Fibroblast of the aortic adventitia (primary cell): ENCODE results near the gene ZDHHC24. TPM values are rescaled to one million over a fixed set of nuclear protein-coding genes. Genes with fewer than 3 reads are reported as not detected.
A peak's percentile ranks its signal among the peaks of the same experiment; 100 is the strongest.

Experiments
- DNase-seq: peaks from one replicate; pipeline ENCODE4 v3.0.0-alpha.2; 2010; ENCODE audit warnings: low read depth
- H3K4me3 ChIP-seq: 2 replicates; pipeline ENCODE4 v1.5.1; 2011; ENCODE audit warnings: low read depth, mild to moderate bottlenecking, control low read depth, low read length, moderate library complexity
- CTCF ChIP-seq: IDR thresholded peaks from 2 replicates; pipeline ENCODE4 v1.5.1; 2011; ENCODE audit warnings: mild to moderate bottlenecking, low read length, control low read depth, inconsistent platforms; ENCODE audit not compliant: insufficient read depth
- total RNA-seq: library from RNA; depleted of rRNA; stranded (reverse); fragments of >200 nt; gene quantifications from 2 replicates; pipeline ENCODE4 v1.2.3, GENCODE V29; 2012; ENCODE audit warnings: low replicate concordance

ZDHHC24 gene
- total RNA-seq, 1 donor, result 8.6 TPM

GRCh38 chr11:66498506-66498905 is 47.3 kb downstream of the ZDHHC24 start:
- DNase-seq, result no peak
- no peak for TF ChIP-seq CTCF
- H3K4me3 ChIP-seq, result no peak overlapping the region

DNA sequence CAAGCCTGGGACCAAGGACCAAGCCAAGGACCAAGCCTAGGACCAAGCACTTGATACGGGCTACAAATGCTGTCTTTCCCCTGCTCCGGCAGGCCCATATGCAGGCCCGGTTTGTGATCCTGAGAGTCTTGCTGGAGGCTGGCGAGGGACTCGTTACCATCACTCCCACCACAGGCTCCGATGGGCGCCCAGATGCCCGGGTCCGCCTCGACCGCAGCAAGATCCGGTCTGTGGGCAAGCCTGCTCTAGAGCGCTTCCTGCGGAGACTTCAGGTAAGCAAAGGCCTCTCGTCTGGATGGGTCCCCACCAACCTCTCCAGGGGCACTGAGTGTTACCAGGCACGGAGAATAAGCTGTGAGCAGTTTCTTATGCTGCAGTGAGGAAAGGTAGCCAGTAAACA is 48.6 kb downstream of the ZDHHC24 start:
- H3K4me3 ChIP-seq, result no peak overlapping the region
- DNase-seq, result no peak
- no peak for TF ChIP-seq CTCF

- TF ChIP-seq CTCF, result peak; percentile 22
- no peak overlapping the region for H3K4me3 ChIP-seq
- DNase-seq, result no peak
Observed at GRCh38 chr11:66495401-66495854, 50.4 kb downstream of the ZDHHC24 start.

DNA sequence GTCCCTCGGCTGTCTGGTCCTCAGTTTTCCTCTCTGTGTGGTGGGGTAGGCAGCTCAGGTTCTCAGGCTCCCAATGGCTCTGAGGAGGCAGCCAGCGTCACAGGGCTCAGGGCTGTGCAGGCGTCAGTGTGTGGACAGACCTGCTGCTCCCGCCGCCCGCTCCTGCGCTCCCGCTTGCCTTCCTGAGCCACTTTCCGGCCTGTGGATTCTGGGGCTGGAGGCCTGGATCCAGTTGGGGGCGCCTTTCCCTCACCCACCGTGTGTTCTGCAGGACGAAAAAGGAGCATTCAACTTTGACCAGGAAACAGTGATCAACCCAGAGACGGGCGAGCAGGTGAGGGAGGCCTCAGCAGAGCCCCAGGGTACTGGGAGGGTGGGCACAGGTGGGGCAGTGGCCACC is 50.9 kb downstream of the ZDHHC24 start:
- DNase-seq, result no peak
- TF ChIP-seq CTCF, result no peak

GRCh38 chr11:66494458-66494857 is 51.4 kb downstream of the ZDHHC24 start:
- TF ChIP-seq CTCF, result no peak
- no peak for DNase-seq
- H3K4me3 ChIP-seq, result no peak overlapping the region

More for the DNA sequence above, 50.9 kb downstream of the ZDHHC24 start:
- no peak overlapping the region for H3K4me3 ChIP-seq

DNA sequence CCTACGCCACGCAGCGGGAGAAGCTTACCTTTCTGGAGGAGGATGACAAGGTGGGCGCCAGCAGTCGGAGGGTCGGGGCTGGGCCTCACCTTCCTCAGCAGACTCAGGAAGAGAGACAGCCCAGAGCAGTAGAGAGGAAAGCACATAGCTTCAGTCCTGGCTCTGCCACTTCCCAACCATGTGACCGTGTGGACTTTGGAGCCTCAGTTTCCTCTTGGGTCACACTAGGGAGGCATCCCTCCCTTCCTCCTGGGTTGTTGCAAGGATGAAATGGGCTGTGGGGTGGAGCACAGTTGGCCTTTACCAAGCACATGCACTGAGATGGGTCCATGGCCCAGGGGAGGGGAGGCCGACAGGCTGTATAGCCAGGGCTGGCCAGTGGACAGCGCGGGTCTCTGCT is 52.7 kb downstream of the ZDHHC24 start:
- no peak for DNase-seq
- H3K4me3 ChIP-seq, result no peak overlapping the region
- TF ChIP-seq CTCF, result no peak

GRCh38 chr11:66492161-66492865 is 53.5 kb downstream of the ZDHHC24 start:
- no peak overlapping the region for H3K4me3 ChIP-seq
- TF ChIP-seq CTCF, result no peak
- no peak for DNase-seq
